Activated CD8-positive, alpha-beta T cell treated with anti-CD3 and anti-CD28 coated beads for 36 hours (primary cell): ENCODE results near the gene LHX4. TPM values are rescaled to one million over a fixed set of nuclear protein-coding genes. Genes with fewer than 3 reads are reported as not detected.

Experiments
- ATAC-seq: fragments of 200-7000 bp; cut with Tn5 transposase; one replicate; pipeline ENCODE4 v1.10.0; 2021; ENCODE audit warnings: mild to moderate bottlenecking, moderate library complexity
- CTCF ChIA-PET: fragments of 350-600 bp; sonication (Branson Sonifier 250); formaldehyde crosslinking; loops from one replicate; lab custom pipeline; 2021; ENCODE audit warnings: antibody characterized with exemption; lab: Charles Lee
- POLR2A ChIA-PET: fragments of 350-600 bp; sonication (Branson Sonifier 250); formaldehyde crosslinking; loops from one replicate; lab custom pipeline; 2021; ENCODE audit warnings: antibody characterized with exemption; lab: Charles Lee
- DNase-seq: peaks from one replicate; pipeline ENCODE4 v3.0.0-alpha.2; 2020
- H3K27ac Mint-ChIP-seq: one replicate; pipeline ENCODE4 v1.8.0; 2021; ENCODE audit warnings: mild to moderate bottlenecking, mixed read lengths
- H3K27me3 Mint-ChIP-seq: one replicate; pipeline ENCODE4 v1.8.0; 2021; ENCODE audit warnings: mixed read lengths
- H3K36me3 Mint-ChIP-seq: one replicate; pipeline ENCODE4 v1.8.0; 2021; ENCODE audit warnings: low read depth, mixed read lengths
- H3K4me1 Mint-ChIP-seq: one replicate; pipeline ENCODE4 v1.8.0; 2021; ENCODE audit warnings: low read depth, mixed read lengths
- H3K4me3 Mint-ChIP-seq: one replicate; pipeline ENCODE4 v1.8.0; 2021; ENCODE audit warnings: mild to moderate bottlenecking, moderate library complexity, mixed read lengths
- H3K9me3 Mint-ChIP-seq: one replicate; pipeline ENCODE4 v1.8.0; 2021; ENCODE audit warnings: mixed read lengths
- intact Hi-C: fragments of 100-400 bp; cut with micrococcal nuclease; formaldehyde crosslinking; loops from one replicate; pipeline ENCODE4 v1.10.0; 2022
- total RNA-seq, 2 experiments: library from RNA; stranded (reverse); gene quantifications; one replicate each; pipeline ENCODE4 v1.2.3, GENCODE V29; 2021
- TF ChIP-seq, protein P1 (sequence below): fragments of 200-600 bp; IDR thresholded peaks from one replicate; pipeline ENCODE4 v1.8.0; 2022; ENCODE audit warnings: antibody characterized with exemption, mild to moderate bottlenecking

Gene LHX4
- total RNA-seq, 2 experiments from 2014 or later: not detected

DNA sequence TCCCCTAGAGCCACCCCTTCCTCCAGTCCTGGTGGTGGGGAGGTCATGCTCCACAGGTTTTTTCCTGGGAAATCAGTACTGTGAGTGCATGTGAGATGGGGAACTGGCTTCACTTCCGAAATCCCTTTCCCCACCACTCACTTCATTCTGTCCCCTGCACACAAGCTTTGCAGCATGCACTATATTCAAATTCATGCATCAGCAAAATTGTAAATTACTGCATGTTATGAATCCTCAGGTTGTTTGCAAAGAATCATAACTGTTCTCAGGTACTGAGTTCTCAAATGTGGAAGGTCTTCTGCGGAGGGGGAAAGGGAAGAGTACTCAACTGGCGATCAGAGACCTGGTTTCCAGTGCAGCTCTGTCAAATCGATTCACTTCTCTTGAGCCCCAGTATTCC lies 42.3 kb downstream of the LHX4 start:
- Mint-ChIP-seq H3K27ac (no peak overlapping the region), H3K4me1 (no peaks in the 10 kb centered on the region), H3K27me3 (no peaks in the 10 kb centered on the region), H3K4me3 (no peak overlapping the region), H3K9me3 (no peaks in the 10 kb centered on the region), H3K36me3 (peaks cover 8% of the 10 kb centered on the region)
- CTCF ChIA-PET: interaction anchor here (1.2 kb wide), 1 partner anchor 458 kb away, joined by 4 read pairs; no protein-coding TSS in a partner anchor
- TF ChIP-seq, protein P1, sequence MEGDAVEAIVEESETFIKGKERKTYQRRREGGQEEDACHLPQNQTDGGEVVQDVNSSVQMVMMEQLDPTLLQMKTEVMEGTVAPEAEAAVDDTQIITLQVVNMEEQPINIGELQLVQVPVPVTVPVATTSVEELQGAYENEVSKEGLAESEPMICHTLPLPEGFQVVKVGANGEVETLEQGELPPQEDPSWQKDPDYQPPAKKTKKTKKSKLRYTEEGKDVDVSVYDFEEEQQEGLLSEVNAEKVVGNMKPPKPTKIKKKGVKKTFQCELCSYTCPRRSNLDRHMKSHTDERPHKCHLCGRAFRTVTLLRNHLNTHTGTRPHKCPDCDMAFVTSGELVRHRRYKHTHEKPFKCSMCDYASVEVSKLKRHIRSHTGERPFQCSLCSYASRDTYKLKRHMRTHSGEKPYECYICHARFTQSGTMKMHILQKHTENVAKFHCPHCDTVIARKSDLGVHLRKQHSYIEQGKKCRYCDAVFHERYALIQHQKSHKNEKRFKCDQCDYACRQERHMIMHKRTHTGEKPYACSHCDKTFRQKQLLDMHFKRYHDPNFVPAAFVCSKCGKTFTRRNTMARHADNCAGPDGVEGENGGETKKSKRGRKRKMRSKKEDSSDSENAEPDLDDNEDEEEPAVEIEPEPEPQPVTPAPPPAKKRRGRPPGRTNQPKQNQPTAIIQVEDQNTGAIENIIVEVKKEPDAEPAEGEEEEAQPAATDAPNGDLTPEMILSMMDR: no peak
- intact Hi-C loops: no loop called here
- ATAC-seq (no peak), DNase-seq (no peak)
- POLR2A ChIA-PET: no interaction called here

DNA sequence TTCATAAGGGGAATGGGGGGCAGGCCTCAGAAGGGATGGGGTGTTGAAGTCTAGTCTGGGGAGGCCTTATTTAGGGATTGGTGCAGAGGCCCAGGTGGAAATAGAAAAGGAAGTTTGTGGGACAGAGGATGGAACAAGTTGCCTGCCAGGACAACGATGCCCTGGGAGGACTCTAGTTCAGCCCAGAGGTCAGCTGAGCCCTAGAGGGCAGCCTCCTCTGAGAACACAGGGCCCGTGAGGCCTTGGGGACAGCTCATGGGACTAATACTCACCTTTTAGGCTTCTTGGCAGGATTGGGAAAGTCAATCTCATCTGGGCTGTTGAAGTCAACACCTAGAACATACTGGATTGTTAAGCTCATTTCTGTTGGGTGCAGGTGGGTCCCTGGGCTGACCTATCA lies 43.0 kb downstream of the LHX4 start:
- POLR2A ChIA-PET: no interaction called here
- CTCF ChIA-PET: interaction anchor here (0.7 to 1.3 kb wide), 2 partner anchors 20 to 209 kb away, joined by 3 to 4 read pairs; no protein-coding TSS in a partner anchor
- ATAC-seq (no peak), DNase-seq (no peak)
- H3K4me3 Mint-ChIP-seq: no peak overlapping the region
- peaks cover 8% of the 10 kb centered on the region for H3K36me3 Mint-ChIP-seq
- TF ChIP-seq, protein P1: no peak
- intact Hi-C loops: no loop called here
- H3K27ac Mint-ChIP-seq: no peak overlapping the region
- H3K4me1 Mint-ChIP-seq: no peaks in the 10 kb centered on the region
- no peaks in the 10 kb centered on the region for H3K27me3 Mint-ChIP-seq
- no peaks in the 10 kb centered on the region for H3K9me3 Mint-ChIP-seq

- H3K4me1 Mint-ChIP-seq: no peaks in the 10 kb centered on the region
- H3K4me3 Mint-ChIP-seq: no peak overlapping the region
- H3K36me3 Mint-ChIP-seq: peaks cover 13% of the 10 kb centered on the region
- ATAC-seq (no peak), DNase-seq (no peak)
- no peaks in the 10 kb centered on the region for H3K27me3 Mint-ChIP-seq
- TF ChIP-seq, protein P1: no peak
- intact Hi-C loops: no loop called here
- POLR2A ChIA-PET: no interaction called here
- CTCF ChIA-PET: interaction anchor here (1.3 kb wide), 1 partner anchor 208 kb away, joined by 4 read pairs; no protein-coding TSS in a partner anchor
- no peaks in the 10 kb centered on the region for H3K9me3 Mint-ChIP-seq
- H3K27ac Mint-ChIP-seq: no peak overlapping the region
Observed at GRCh38 chr1:180274221-180274620, 44.2 kb downstream of the LHX4 start.

DNA sequence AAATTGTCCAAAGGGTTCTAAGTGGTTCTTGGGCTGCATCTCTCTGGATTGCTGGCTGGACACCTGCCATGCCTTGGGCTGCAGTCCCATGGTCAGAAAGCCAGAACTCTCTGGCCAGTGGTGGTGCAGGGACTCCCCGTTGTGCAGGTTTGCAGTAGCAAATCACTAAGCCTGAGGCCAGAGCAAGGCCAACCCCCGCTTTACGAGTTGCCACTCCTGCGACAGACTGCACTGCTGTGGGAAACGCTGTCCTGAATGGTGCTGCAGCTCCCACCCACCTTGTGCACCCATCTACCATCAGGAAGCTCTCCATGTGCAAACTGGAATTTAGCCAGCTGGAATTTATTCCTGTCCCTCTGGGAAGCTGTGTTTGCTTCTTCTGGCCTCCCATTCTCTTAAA lies 45.7 kb downstream of the LHX4 start:
- POLR2A ChIA-PET: no interaction called here
- DNase-seq (no peak), ATAC-seq (no peak)
- Mint-ChIP-seq H3K4me3 (no peak overlapping the region), H3K27ac (no peak overlapping the region), H3K27me3 (no peaks in the 10 kb centered on the region), H3K4me1 (no peaks in the 10 kb centered on the region), H3K36me3 (peaks cover 21% of the 10 kb centered on the region), H3K9me3 (no peaks in the 10 kb centered on the region)
- TF ChIP-seq, protein P1: no peak
- CTCF ChIA-PET: no interaction called here
- intact Hi-C loops: no loop called here

- ChIA-PET POLR2A (no interaction called here), CTCF (interaction anchor here (1.0 to 1.9 kb wide), 3 partner anchors 8 to 200 kb away, joined by 3 to 7 read pairs (median 5); no protein-coding TSS in a partner anchor)
- Mint-ChIP-seq H3K27ac (no peak overlapping the region), H3K36me3 (peaks cover 21% of the 10 kb centered on the region), H3K4me3 (no peak overlapping the region), H3K27me3 (no peaks in the 10 kb centered on the region), H3K4me1 (no peaks in the 10 kb centered on the region), H3K9me3 (no peaks in the 10 kb centered on the region)
- ATAC-seq: no peak
- no peak for DNase-seq
- TF ChIP-seq, protein P1: no peak
- intact Hi-C loops: no loop called here
Observed at GRCh38 chr1:180277476-180278193, 47.6 kb downstream of the LHX4 start.
